Neural cell (in vitro differentiated cells): ENCODE data around the gene RNF19B.

Experiments
- EP300 ChIP-seq: fragments of 450-650 bp; conservative IDR thresholded peaks from 2 replicates; pipeline ENCODE4 v1.6.1; 2014; ENCODE audit warnings: antibody characterized with exemption, mild to moderate bottlenecking, moderate library complexity; ENCODE audit not compliant: poor library complexity, severe bottlenecking
- TF ChIP-seq, protein P1 (sequence below): fragments of 450-650 bp; IDR thresholded peaks from 2 replicates; pipeline ENCODE4 v1.5.1; 2014; ENCODE audit warnings: antibody characterized with exemption, mild to moderate bottlenecking, moderate library complexity; ENCODE audit not compliant: poor library complexity, severe bottlenecking
- TF ChIP-seq, protein P2 (sequence below): IDR thresholded peaks from 2 replicates; pipeline ENCODE4 v1.6.1; 2012; ENCODE audit warnings: borderline replicate concordance

DNA sequence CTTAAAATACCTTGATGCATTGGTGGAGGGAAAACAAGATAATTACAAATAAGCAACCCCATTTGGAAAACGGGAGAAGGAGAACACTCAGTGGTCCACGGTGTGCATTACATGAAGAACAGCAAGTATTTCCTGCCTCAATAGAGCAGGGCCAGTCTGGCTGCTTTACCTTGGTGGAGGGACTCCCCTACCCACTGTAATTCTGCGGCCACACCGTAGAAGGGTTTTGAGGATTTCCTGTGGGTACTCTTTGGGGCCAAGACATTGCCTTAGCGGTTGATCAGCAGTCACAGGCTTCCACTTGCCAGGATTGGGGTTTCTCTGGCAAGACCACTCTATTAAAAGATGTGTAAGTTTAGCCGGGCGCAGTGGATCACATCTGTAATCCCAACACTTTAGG is 47.1 kb downstream of the RNF19B start:
- TF ChIP-seq, protein P1, sequence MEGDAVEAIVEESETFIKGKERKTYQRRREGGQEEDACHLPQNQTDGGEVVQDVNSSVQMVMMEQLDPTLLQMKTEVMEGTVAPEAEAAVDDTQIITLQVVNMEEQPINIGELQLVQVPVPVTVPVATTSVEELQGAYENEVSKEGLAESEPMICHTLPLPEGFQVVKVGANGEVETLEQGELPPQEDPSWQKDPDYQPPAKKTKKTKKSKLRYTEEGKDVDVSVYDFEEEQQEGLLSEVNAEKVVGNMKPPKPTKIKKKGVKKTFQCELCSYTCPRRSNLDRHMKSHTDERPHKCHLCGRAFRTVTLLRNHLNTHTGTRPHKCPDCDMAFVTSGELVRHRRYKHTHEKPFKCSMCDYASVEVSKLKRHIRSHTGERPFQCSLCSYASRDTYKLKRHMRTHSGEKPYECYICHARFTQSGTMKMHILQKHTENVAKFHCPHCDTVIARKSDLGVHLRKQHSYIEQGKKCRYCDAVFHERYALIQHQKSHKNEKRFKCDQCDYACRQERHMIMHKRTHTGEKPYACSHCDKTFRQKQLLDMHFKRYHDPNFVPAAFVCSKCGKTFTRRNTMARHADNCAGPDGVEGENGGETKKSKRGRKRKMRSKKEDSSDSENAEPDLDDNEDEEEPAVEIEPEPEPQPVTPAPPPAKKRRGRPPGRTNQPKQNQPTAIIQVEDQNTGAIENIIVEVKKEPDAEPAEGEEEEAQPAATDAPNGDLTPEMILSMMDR: no peak
- TF ChIP-seq, protein P2, sequence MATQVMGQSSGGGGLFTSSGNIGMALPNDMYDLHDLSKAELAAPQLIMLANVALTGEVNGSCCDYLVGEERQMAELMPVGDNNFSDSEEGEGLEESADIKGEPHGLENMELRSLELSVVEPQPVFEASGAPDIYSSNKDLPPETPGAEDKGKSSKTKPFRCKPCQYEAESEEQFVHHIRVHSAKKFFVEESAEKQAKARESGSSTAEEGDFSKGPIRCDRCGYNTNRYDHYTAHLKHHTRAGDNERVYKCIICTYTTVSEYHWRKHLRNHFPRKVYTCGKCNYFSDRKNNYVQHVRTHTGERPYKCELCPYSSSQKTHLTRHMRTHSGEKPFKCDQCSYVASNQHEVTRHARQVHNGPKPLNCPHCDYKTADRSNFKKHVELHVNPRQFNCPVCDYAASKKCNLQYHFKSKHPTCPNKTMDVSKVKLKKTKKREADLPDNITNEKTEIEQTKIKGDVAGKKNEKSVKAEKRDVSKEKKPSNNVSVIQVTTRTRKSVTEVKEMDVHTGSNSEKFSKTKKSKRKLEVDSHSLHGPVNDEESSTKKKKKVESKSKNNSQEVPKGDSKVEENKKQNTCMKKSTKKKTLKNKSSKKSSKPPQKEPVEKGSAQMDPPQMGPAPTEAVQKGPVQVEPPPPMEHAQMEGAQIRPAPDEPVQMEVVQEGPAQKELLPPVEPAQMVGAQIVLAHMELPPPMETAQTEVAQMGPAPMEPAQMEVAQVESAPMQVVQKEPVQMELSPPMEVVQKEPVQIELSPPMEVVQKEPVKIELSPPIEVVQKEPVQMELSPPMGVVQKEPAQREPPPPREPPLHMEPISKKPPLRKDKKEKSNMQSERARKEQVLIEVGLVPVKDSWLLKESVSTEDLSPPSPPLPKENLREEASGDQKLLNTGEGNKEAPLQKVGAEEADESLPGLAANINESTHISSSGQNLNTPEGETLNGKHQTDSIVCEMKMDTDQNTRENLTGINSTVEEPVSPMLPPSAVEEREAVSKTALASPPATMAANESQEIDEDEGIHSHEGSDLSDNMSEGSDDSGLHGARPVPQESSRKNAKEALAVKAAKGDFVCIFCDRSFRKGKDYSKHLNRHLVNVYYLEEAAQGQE: no peak
- no peak for TF ChIP-seq EP300
